GM12878 (cell line): ENCODE data around the gene IER5L. TPM values are rescaled to one million over a fixed set of nuclear protein-coding genes. Genes with fewer than 3 reads are reported as not detected.

Source experiments
- ATAC-seq: fragments of 200-7000 bp; cut with Tn5 transposase; 3 replicates; pipeline ENCODE4 v1.9.1; 2020; ENCODE audit warnings: mild to moderate bottlenecking, moderate library complexity
- BruUV-seq: library from RNA; stranded (reverse); fragments of 400-500 nt; replicated peaks from 2 replicates; lab custom pipeline; 2021; lab: Mats Ljungman, UMichigan
- CTCF ChIA-PET: fragments of 300-600 bp; sonication (Branson Sonifier 250); formaldehyde crosslinking; extraction: SDS; loops from one replicate; lab custom pipeline; 2021; ENCODE audit warnings: inconsistent platforms; lab: Yijun Ruan, JAX
- POLR2A ChIA-PET: fragments of 350-600 bp; formaldehyde crosslinking; extraction: SDS; loops from one replicate; lab custom pipeline; 2021; ENCODE audit warnings: inconsistent platforms; lab: Charles Lee
- RAD21 ChIA-PET: fragments of 300-600 bp; sonication (Branson Sonifier 250); formaldehyde crosslinking; loops from one replicate; lab custom pipeline; 2023; ENCODE audit warnings: antibody characterized with exemption; ENCODE audit not compliant: unreplicated experiment; lab: Charles Lee
- SMC1A ChIA-PET: fragments of 300-600 bp; sonication (Branson Sonifier 250); formaldehyde crosslinking; loops from one replicate; lab custom pipeline; 2023; ENCODE audit not compliant: unreplicated experiment, uncharacterized antibody; lab: Charles Lee
- DNase-seq: peaks from one replicate; pipeline ENCODE4 v3.0.0-alpha.2; 2011; ENCODE audit warnings: low read depth, low spot score
- FAIRE-seq: peaks from 3 replicates; lab custom pipeline; 2011; peaks lifted over from hg19 to GRCh38; lab: Jason Lieb, UNC
- H2AFZ ChIP-seq: 2 replicates; pipeline ENCODE4 v1.6.0; 2011; ENCODE audit warnings: low read depth, low read length, control low read depth; ENCODE audit not compliant: control insufficient read depth
- H3K27ac ChIP-seq: 2 replicates; pipeline ENCODE4 v1.5.1; 2011; ENCODE audit warnings: control low read depth; ENCODE audit not compliant: control insufficient read depth, insufficient read depth
- H3K27me3 ChIP-seq, 2 experiments: replicated peaks in 1 of 2; 2 replicates each; pipeline versions ENCODE4 v1.6.0 to v1.6.1; 2011; ENCODE audit warnings: low read length in 1 of 2; ENCODE audit not compliant: control insufficient read depth in 2 of 2, insufficient read depth in 2 of 2
- H3K36me3 ChIP-seq, 2 experiments: 2 replicates each; pipeline ENCODE4 v1.5.1; 2011; ENCODE audit warnings: low read length in 1 of 2; ENCODE audit not compliant: control insufficient read depth in 2 of 2, insufficient read depth in 2 of 2
- H3K4me1 ChIP-seq: 2 replicates; pipeline ENCODE4 v1.6.1; 2011; ENCODE audit warnings: mild to moderate bottlenecking, low read length, moderate library complexity, mixed read lengths; ENCODE audit not compliant: control insufficient read depth, insufficient read depth
- H3K4me2 ChIP-seq: 2 replicates; pipeline ENCODE4 v1.6.0; 2011; ENCODE audit warnings: control low read depth; ENCODE audit not compliant: control insufficient read depth, insufficient read depth
- H3K4me3 ChIP-seq: fragments of 200-600 bp; sonication (generic); 2 replicates; pipeline ENCODE4 v1.5.1; 2016
- H3K79me2 ChIP-seq: 2 replicates; pipeline ENCODE4 v1.6.0; 2011; ENCODE audit warnings: low read length; ENCODE audit not compliant: control insufficient read depth, insufficient read depth
- H3K9ac ChIP-seq: 2 replicates; pipeline ENCODE4 v1.8.0; 2011; ENCODE audit warnings: low read length, control low read depth, mixed read lengths; ENCODE audit not compliant: control insufficient read depth, insufficient read depth
- H3K9me3 ChIP-seq: replicated peaks from 3 replicates; pipeline ENCODE4 v1.5.1; 2011; ENCODE audit warnings: mild to moderate bottlenecking, low read length; ENCODE audit not compliant: control insufficient read depth, insufficient read depth
- H4K20me1 ChIP-seq: 2 replicates; pipeline ENCODE4 v1.6.0; 2011; ENCODE audit not compliant: control insufficient read depth, insufficient read depth
- ATF3 ChIP-seq: IDR thresholded peaks from 2 replicates; pipeline ENCODE4 v1.6.1; 2011; ENCODE audit warnings: low read depth, mild to moderate bottlenecking, low read length, moderate library complexity, borderline replicate concordance; ENCODE audit errors: extremely low read depth
- BHLHE40 ChIP-seq, 2 experiments: fragments of 450-650 bp in 1 of 2; IDR thresholded peaks; 2 replicates each; pipeline ENCODE4 v1.6.1; 2011 to 2017; ENCODE audit warnings: low read depth in 2 of 2, borderline replicate concordance in 1 of 2, improper control_type of control experiment in 1 of 2, low read length in 1 of 2, mild to moderate bottlenecking in 1 of 2
- CEBPB ChIP-seq, 2 experiments: fragments of 150-350 bp in 1 of 2; IDR thresholded peaks; 2 replicates each; pipeline ENCODE4 v1.6.1; 2012 to 2014; ENCODE audit warnings: low read depth in 2 of 2, low read length in 2 of 2, borderline replicate concordance in 1 of 2, inconsistent platforms in 1 of 2
- ELK1 ChIP-seq: IDR thresholded peaks from 2 replicates; pipeline ENCODE4 v1.6.1; 2012; ENCODE audit warnings: low read depth, low read length, improper control_type of control experiment
- HSF1 ChIP-seq: fragments of 150-350 bp; IDR thresholded peaks from 2 replicates; pipeline ENCODE4 v1.6.1; 2014; ENCODE audit warnings: mild to moderate bottlenecking, low read depth, low read length
- MEF2B ChIP-seq: fragments of 450-650 bp; IDR thresholded peaks from 2 replicates; pipeline ENCODE4 v1.6.1; 2018; ENCODE audit warnings: mild to moderate bottlenecking, moderate library complexity; ENCODE audit not compliant: partially characterized antibody, poor library complexity, severe bottlenecking
- PAX5 ChIP-seq: IDR thresholded peaks from 2 replicates; pipeline ENCODE4 v1.6.1; 2011; ENCODE audit warnings: low read depth, low read length, borderline replicate concordance
- RAD21 ChIP-seq: IDR thresholded peaks from 2 replicates; pipeline ENCODE4 v1.6.1; 2011; ENCODE audit warnings: mild to moderate bottlenecking, low read depth, low read length, moderate library complexity; ENCODE audit not compliant: insufficient read depth
- SUPT20H ChIP-seq: IDR thresholded peaks from 2 replicates; pipeline ENCODE4 v1.6.1; 2011; ENCODE audit warnings: low read depth, mild to moderate bottlenecking, low read length, moderate library complexity, borderline replicate concordance; ENCODE audit not compliant: control insufficient read depth
- WGBS: methylation state at CpG from one replicate; pipeline ENCODE4 v1.1.6; 2016; ENCODE audit warnings: low lambda C conversion rate; ENCODE audit not compliant: insufficient replicate concordance, insufficient coverage; ENCODE audit errors: missing lambda C conversion rate; 5-methylcytosine and 5-hydroxymethylcytosine counted together
- in situ Hi-C: fragments of 300-500 bp; cut with MboI; formaldehyde crosslinking; loops from 9 replicates; pipeline ENCODE4 v1.14.3; 2018; ENCODE audit warnings: mixed read lengths
- intact Hi-C: fragments of 100-400 bp; cut with micrococcal nuclease; formaldehyde crosslinking; loops from one replicate; pipeline ENCODE4 v1.14.2; 2022; ENCODE audit not compliant: unreplicated experiment
- polyA plus RNA-seq, 11 experiments: library from polyadenylated mRNA; depleted of rRNA in 4 of 11; unstranded in 6 of 11; stranded (reverse) in 5 of 11; fragments of >200 nt; fragmentation: Nextera tagmentation in 4 of 11; fragmentation: Illumina TruSeq in 1 of 11; extraction: Ambion mirVana in 4 of 11; extraction: Trizol in 1 of 11; gene quantifications; 1 replicate in 1 of 11; 2 replicates in 10 of 11; pipeline versions ENCODE4 v1.2.1 to v1.2.3, GENCODE V29; 2011 to 2016; ENCODE audit warnings: inconsistent platforms in 2 of 11, missing spikeins in 2 of 11, low read depth in 1 of 11
- total RNA-seq, 4 experiments: library from RNA; depleted of rRNA in 3 of 4; stranded (reverse); fragments of >200 nt in 3 of 4; fragmentation: Illumina TruSeq in 1 of 4; extraction: Trizol in 1 of 4; gene quantifications; 2 replicates each; pipeline versions ENCODE4 v1.2.1 to v1.2.3, GENCODE V29; 2013 to 2021

Gene IER5L
- total and polyA plus RNA-seq, 10 of the 15 experiments (the other 5 are each of a cell fraction or from before 2014, with no cell fraction given), result 0.04 to 1.4 (median 0.17) TPM

- Histone ChIP-seq H3K4me1 (peaks cover 23% of the 10 kb centered on the region; the same call in 1 of the 2 replicates), H4K20me1 (no peaks in the 10 kb centered on the region), H3K9me3 (no peaks in the 10 kb centered on the region), H3K4me2 (no peak overlapping the region), H3K4me3 (no peak overlapping the region), H3K79me2 (no peaks in the 10 kb centered on the region), H3K27ac (no peak overlapping the region), H3K27me3 (peaks cover 2 to 3% of the 10 kb centered on the region in 2 experiments; a peak in 2 of 4 replicates), H3K9ac (no peak overlapping the region), H3K36me3 (no peaks in the 10 kb centered on the region), H2AFZ (no peak overlapping the region)
- CTCF ChIA-PET, result interaction anchor here (0.6 to 13.1 kb wide), 14 partner anchors 11 to 453 kb away, joined by 3 to 273 read pairs (median 8); partner anchors contain the start of gene NTMT1
- TF ChIP-seq HSF1 (no peak), SUPT20H (no peak), BHLHE40 (IDR thresholded peaks at IDR 0.05; ENCODE audit: borderline replicate concordance in 1 of 2, low read depth in 2 of 2, low read length in 1 of 2) (no peak), RAD21 (no peak), ATF3 (no peak), ELK1 (no peak), MEF2B (no peak), PAX5 (no peak), CEBPB (IDR thresholded peaks at IDR 0.05; ENCODE audit: borderline replicate concordance in 1 of 2, low read depth in 2 of 2, low read length in 2 of 2) (no peak)
- no TSS peak for BruUV-seq
- RAD21 ChIA-PET, result interaction anchor here (0.7 to 10.4 kb wide), 7 partner anchors 23 to 452 kb away, joined by 3 to 197 read pairs (median 15); partner anchors contain the start of gene NTMT1
- POLR2A ChIA-PET, result interaction anchor here (0.7 to 1.1 kb wide), 3 partner anchors 22 to 32 kb away, joined by 3 read pairs; no protein-coding TSS in a partner anchor
- 38% methylated on average over 7 of the region's 7 CpGs for WGBS
- ATAC-seq (no peak), FAIRE-seq (no peak), DNase-seq (no peak)
- SMC1A ChIA-PET, result interaction anchor here (0.9 to 9.1 kb wide), 13 partner anchors 23 to 455 kb away, joined by 3 to 116 read pairs (median 3); partner anchors contain the start of gene NTMT1
- intact Hi-C loops, result loop anchor here (10.0 kb wide), 2 partner anchors 323 to 443 kb away; no protein-coding TSS in a partner anchor
- in situ Hi-C loops, result loop anchor here (5.0 kb wide), 1 partner anchor 440 kb away; no protein-coding TSS in a partner anchor
Measured at GRCh38 chr9:129171993-129172751, 5.9 kb downstream of the IER5L start.
